ENCODE results near the gene KCNIP4. TPM values are rescaled to one million over a fixed set of nuclear protein-coding genes. Genes with fewer than 3 reads are reported as not detected.

KCNIP4 gene
- total and polyA plus RNA-seq, 2 of the 4 experiments (the other 2 are of a cell fraction): not detected

- no TSS peak for BruUV-seq (replicated peaks)
- H3K9ac ChIP-seq (ENCODE audit: low read depth, low read length): no peak overlapping the region
- ChIA-PET POLR2A (ENCODE audit: unreplicated experiment) (no interaction called here), CTCF (interaction anchor here (0.6 kb wide), 1 partner anchor 35 kb away, joined by 8 read pairs; no protein-coding TSS in a partner anchor)
- no peaks in the 10 kb centered on the region for H3K36me3 ChIP-seq (ENCODE audit: control insufficient read depth, insufficient read depth, low read length)
- H2BK5ac ChIP-seq (ENCODE audit: low read depth, low read length, poor library complexity, severe bottlenecking): no peak overlapping the region
- H2AK9ac ChIP-seq (replicated peaks; ENCODE audit: low read depth, low read length, poor library complexity): no peak overlapping the region
- WGBS, 2 experiments (ENCODE audit: extremely low coverage in 2 of 2, insufficient read length in 1 of 2): no CpG with 5 or more reads among the region's 2 CpGs
- H3K14ac ChIP-seq (replicated peaks; ENCODE audit: low read depth, low read length): no peak overlapping the region
- no peak overlapping the region for H4K91ac ChIP-seq (ENCODE audit: insufficient read depth, low read depth, low read length)
- no peaks in the 10 kb centered on the region for H3K27me3 ChIP-seq (ENCODE audit: control insufficient read depth, insufficient read depth, low read length)
- H3K4me2 ChIP-seq (ENCODE audit: low read depth, low read length): no peak overlapping the region
- in situ Hi-C loops (cut with MboI; ENCODE audit: low sequenced_read_pairs): no loop called here
- H3K23ac ChIP-seq (ENCODE audit: low read depth, low read length): no peak overlapping the region
- no peak overlapping the region for H2BK120ac ChIP-seq (ENCODE audit: low read depth, low read length)
- DNase-seq (no peak), ATAC-seq (ENCODE audit: low read depth) (no peak)
- H3K4ac ChIP-seq (ENCODE audit: low read depth, low read length): no peak overlapping the region
- H4K20me1 ChIP-seq (ENCODE audit: insufficient read depth, low read length): no peaks in the 10 kb centered on the region
- no peaks in the 10 kb centered on the region for H3K4me1 ChIP-seq (ENCODE audit: control insufficient read depth, insufficient read depth, low read length)
- no peak overlapping the region for H3K4me3 ChIP-seq (ENCODE audit: insufficient read depth, low read depth, low read length)
- H3K9me1 ChIP-seq (ENCODE audit: insufficient read depth, low read length): no peaks in the 10 kb centered on the region
- peaks cover 2% of the 10 kb centered on the region for H3K9me3 ChIP-seq (ENCODE audit: control insufficient read depth, insufficient read depth, low read length)
- H2AK5ac ChIP-seq (ENCODE audit: low read depth, low read length): no peak overlapping the region
- H3K27ac ChIP-seq (ENCODE audit: insufficient read depth, low read length): no peak overlapping the region
- TF ChIP-seq USF2 (IDR thresholded peaks at IDR 0.05; ENCODE audit: low read depth, low read length): no peak
- TF ChIP-seq FOS (IDR thresholded peaks at IDR 0.05; ENCODE audit: low read depth, low read length): no peak
- TF ChIP-seq CEBPB (IDR thresholded peaks at IDR 0.05; ENCODE audit: low read depth, low read length): no peak
- TF ChIP-seq MAZ (IDR thresholded peaks at IDR 0.05; ENCODE audit: borderline replicate concordance, low read depth, low read length): no peak
- no peak for TF ChIP-seq POLR2A (IDR thresholded peaks at IDR 0.05; ENCODE audit: low read depth, low read length)
- no peak for TF ChIP-seq RCOR1 (IDR thresholded peaks at IDR 0.05; ENCODE audit: insufficient replicate concordance, low read length)
- TF ChIP-seq, protein P1, sequence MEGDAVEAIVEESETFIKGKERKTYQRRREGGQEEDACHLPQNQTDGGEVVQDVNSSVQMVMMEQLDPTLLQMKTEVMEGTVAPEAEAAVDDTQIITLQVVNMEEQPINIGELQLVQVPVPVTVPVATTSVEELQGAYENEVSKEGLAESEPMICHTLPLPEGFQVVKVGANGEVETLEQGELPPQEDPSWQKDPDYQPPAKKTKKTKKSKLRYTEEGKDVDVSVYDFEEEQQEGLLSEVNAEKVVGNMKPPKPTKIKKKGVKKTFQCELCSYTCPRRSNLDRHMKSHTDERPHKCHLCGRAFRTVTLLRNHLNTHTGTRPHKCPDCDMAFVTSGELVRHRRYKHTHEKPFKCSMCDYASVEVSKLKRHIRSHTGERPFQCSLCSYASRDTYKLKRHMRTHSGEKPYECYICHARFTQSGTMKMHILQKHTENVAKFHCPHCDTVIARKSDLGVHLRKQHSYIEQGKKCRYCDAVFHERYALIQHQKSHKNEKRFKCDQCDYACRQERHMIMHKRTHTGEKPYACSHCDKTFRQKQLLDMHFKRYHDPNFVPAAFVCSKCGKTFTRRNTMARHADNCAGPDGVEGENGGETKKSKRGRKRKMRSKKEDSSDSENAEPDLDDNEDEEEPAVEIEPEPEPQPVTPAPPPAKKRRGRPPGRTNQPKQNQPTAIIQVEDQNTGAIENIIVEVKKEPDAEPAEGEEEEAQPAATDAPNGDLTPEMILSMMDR (conservative IDR thresholded peaks at IDR 0.05; ENCODE audit: low read depth, low read length): no peak
- intact Hi-C loops (cut with micrococcal nuclease): no loop called here
- no peak overlapping the region for H2BK15ac ChIP-seq (ENCODE audit: low read depth, low read length)
- H3K79me1 ChIP-seq (ENCODE audit: low read depth in 1 of 2, low read length in 2 of 2): no peaks in the 10 kb centered on the region
- dilution Hi-C loops (cut with HindIII; ENCODE audit: low sequenced_read_pairs, unreplicated experiment): no loop called here
- no peak overlapping the region for H2AFZ ChIP-seq (replicated peaks; ENCODE audit: low read length, poor library complexity)
- H2BK20ac ChIP-seq (ENCODE audit: low read depth, low read length): no peak overlapping the region
- no peak overlapping the region for H3K18ac ChIP-seq (ENCODE audit: low read depth, low read length)
- no peak overlapping the region for H3K56ac ChIP-seq (ENCODE audit: extremely low read depth, insufficient read depth, low read length)
- H4K5ac ChIP-seq (ENCODE audit: low read depth, low read length): no peak overlapping the region
- H4K8ac ChIP-seq (ENCODE audit: low read depth in 2 of 2, low read length in 2 of 2): no peak overlapping the region
Observed at GRCh38 chr4:21628916-21629610, 319.5 kb downstream of the KCNIP4 start.
